ENCODE results near the gene ZNF48.
A peak's percentile ranks its signal among the peaks of the same experiment; 100 is the strongest.

ZNF48 gene

DNA sequence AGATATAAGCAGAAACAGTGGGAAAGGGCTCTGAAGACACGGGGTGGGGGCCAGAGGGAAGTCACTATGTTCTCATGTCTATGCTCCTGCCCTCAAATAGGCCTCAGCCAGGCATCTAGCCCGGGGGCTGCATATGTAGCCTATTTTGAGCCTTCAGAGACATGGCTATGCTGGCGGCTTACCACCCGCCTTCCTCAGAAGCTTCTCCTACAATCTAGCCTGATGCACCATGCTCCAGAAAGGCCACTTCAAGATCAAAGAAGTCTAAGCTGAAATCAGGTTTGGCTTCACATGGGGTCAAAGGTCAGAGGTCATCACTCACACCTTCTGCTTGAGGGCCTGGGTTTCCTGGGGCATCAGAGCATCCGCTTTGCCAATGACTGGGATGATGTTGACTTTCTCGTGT is 14.4 kb upstream of the ZNF48 start:
- no peak overlapping the region for H3K14ac ChIP-seq (ENCODE audit: low read length)
- H2AK5ac ChIP-seq (ENCODE audit: low read depth, low read length) = peak overlapping the region; percentile 71
- no peak overlapping the region for H3K4me2 ChIP-seq (ENCODE audit: insufficient read depth, low read length, poor library complexity, severe bottlenecking)
- H3K79me1 ChIP-seq (ENCODE audit: low read depth, low read length) = peaks cover 5% of the 10 kb centered on the region
- H2AFZ ChIP-seq (ENCODE audit: low read length) = no peak overlapping the region
- H2BK120ac ChIP-seq (ENCODE audit: low read depth, low read length) = no peak overlapping the region
- H3K4me3 ChIP-seq (ENCODE audit: low read length in 2 of 2) = no peak overlapping the region
- H3K9me3 ChIP-seq (replicated peaks in 1 of 2; ENCODE audit: control insufficient read depth in 2 of 2, insufficient read depth in 1 of 2, low read depth in 1 of 2, low read length in 2 of 2) = no peaks in the 10 kb centered on the region
- no peak overlapping the region for H2BK15ac ChIP-seq (ENCODE audit: low read length)
- H3K27ac ChIP-seq (replicated peaks; ENCODE audit: low read length) = peak overlapping the region; percentile 22
- no peak overlapping the region for H3K23ac ChIP-seq (ENCODE audit: low read depth, low read length, poor library complexity)
- H4K91ac ChIP-seq (ENCODE audit: low read depth, low read length, poor library complexity) = no peak overlapping the region
- peak overlapping the region; percentile 59 for H2BK5ac ChIP-seq (ENCODE audit: low read length)
- H3K4me1 ChIP-seq (ENCODE audit: control insufficient read depth in 2 of 2, insufficient read depth in 1 of 2, low read depth in 1 of 2, low read length in 2 of 2) = peaks cover 24 to 26% of the 10 kb centered on the region in 2 donors
- no peaks in the 10 kb centered on the region for H3K27me3 ChIP-seq (ENCODE audit: control insufficient read depth in 3 of 3, insufficient read depth in 3 of 3, low read depth in 1 of 3, low read length in 3 of 3)
- H3K4ac ChIP-seq (ENCODE audit: low read length) = no peak overlapping the region
- no CpG with 5 or more reads among the region's 6 CpGs for WGBS, 2 donors (ENCODE audit: extremely low coverage in 2 of 2, insufficient read length in 2 of 2, insufficient replicate concordance in 1 of 2)
- no peak overlapping the region for H3K9ac ChIP-seq (ENCODE audit: low read depth, low read length, poor library complexity)
- peak overlapping the region; percentile 4 for H4K8ac ChIP-seq (ENCODE audit: low read depth, low read length)
- H3K36me3 ChIP-seq (replicated peaks in 1 of 2; ENCODE audit: control insufficient read depth in 2 of 2, insufficient read depth in 2 of 2, low read length in 2 of 2) = peaks cover 0 to 11% of the 10 kb centered on the region in 2 donors
- no peak for DNase-seq (ENCODE audit: low spot score)
- no peak overlapping the region for H3K18ac ChIP-seq (ENCODE audit: low read length)
- H2BK12ac ChIP-seq (ENCODE audit: low read length) = no peak overlapping the region

DNA sequence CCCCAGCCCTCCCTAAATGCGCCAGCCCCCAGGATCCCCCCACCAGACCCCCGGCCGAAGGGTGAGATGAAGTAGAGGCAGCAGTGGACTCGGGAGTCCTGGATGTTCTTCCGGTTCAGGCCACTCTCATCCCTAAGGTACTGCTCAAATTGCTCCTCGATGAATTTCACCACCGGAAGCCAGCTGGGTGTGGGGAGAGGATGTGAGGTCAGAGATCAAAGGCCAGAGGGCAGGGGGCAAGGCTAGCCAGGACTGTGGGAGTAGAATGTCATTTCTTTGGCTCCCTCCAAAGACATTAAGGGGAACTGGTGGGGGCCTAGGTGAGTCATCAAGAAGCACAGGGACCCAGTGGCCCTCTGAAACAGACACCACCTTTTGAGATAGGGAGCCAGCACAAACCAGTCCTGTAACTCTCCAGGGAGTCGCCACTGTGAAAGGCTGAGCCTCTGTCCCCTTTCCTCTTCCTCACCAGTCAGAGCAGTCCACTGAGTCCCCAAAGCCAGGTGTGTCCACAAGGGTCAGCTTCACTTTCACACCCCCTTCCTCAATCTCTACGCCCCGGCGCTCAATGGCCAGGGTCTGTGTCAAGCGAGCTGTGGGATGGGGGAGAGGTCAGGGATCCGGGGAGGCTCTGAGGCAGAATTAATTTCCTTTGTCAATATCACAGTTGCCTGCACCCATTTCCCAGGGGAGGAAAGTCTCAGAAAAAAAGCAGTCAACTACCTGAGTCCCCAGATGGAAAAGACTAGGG is 13.8 kb upstream of the ZNF48 start:
- H4K91ac ChIP-seq (ENCODE audit: low read depth, low read length, poor library complexity) = no peak overlapping the region
- H2AK5ac ChIP-seq (ENCODE audit: low read depth, low read length) = peak overlapping the region; percentile 71
- no peak overlapping the region for H3K23ac ChIP-seq (ENCODE audit: low read depth, low read length, poor library complexity)
- no peak overlapping the region for H3K4me3 ChIP-seq (ENCODE audit: low read length in 2 of 2)
- no peaks in the 10 kb centered on the region for H3K27me3 ChIP-seq (ENCODE audit: control insufficient read depth in 3 of 3, insufficient read depth in 3 of 3, low read depth in 1 of 3, low read length in 3 of 3)
- no peak overlapping the region for H3K9ac ChIP-seq (ENCODE audit: low read depth, low read length, poor library complexity)
- no peak overlapping the region for H3K4ac ChIP-seq (ENCODE audit: low read length)
- peak overlapping the region; percentile 59 for H2BK5ac ChIP-seq (ENCODE audit: low read length)
- no peak overlapping the region for H4K8ac ChIP-seq (ENCODE audit: low read depth, low read length)
- WGBS, 2 donors (ENCODE audit: extremely low coverage in 2 of 2, insufficient read length in 2 of 2, insufficient replicate concordance in 1 of 2) = no CpG with 5 or more reads among the region's 13 CpGs
- H2BK120ac ChIP-seq (ENCODE audit: low read depth, low read length) = no peak overlapping the region
- H3K27ac ChIP-seq (replicated peaks; ENCODE audit: low read length) = peak overlapping the region; percentile 22
- H2BK12ac ChIP-seq (ENCODE audit: low read length) = peak overlapping the region; percentile 3
- H2AFZ ChIP-seq (ENCODE audit: low read length) = no peak overlapping the region
- H3K4me1 ChIP-seq (ENCODE audit: control insufficient read depth in 2 of 2, insufficient read depth in 1 of 2, low read depth in 1 of 2, low read length in 2 of 2) = peaks cover 21 to 24% of the 10 kb centered on the region in 2 donors
- peaks cover 5% of the 10 kb centered on the region for H3K79me1 ChIP-seq (ENCODE audit: low read depth, low read length)
- H3K9me3 ChIP-seq (replicated peaks in 1 of 2; ENCODE audit: control insufficient read depth in 2 of 2, insufficient read depth in 1 of 2, low read depth in 1 of 2, low read length in 2 of 2) = no peaks in the 10 kb centered on the region
- H3K36me3 ChIP-seq (replicated peaks in 1 of 2; ENCODE audit: control insufficient read depth in 2 of 2, insufficient read depth in 2 of 2, low read length in 2 of 2) = peaks cover 0 to 11% of the 10 kb centered on the region in 2 donors
- no peak overlapping the region for H3K14ac ChIP-seq (ENCODE audit: low read length)
- no peak overlapping the region for H3K18ac ChIP-seq (ENCODE audit: low read length)
- peak overlapping the region; percentile 33 for H2BK15ac ChIP-seq (ENCODE audit: low read length)
- no peak for DNase-seq (ENCODE audit: low spot score)
- H3K4me2 ChIP-seq (ENCODE audit: insufficient read depth, low read length, poor library complexity, severe bottlenecking) = no peak overlapping the region

DNA sequence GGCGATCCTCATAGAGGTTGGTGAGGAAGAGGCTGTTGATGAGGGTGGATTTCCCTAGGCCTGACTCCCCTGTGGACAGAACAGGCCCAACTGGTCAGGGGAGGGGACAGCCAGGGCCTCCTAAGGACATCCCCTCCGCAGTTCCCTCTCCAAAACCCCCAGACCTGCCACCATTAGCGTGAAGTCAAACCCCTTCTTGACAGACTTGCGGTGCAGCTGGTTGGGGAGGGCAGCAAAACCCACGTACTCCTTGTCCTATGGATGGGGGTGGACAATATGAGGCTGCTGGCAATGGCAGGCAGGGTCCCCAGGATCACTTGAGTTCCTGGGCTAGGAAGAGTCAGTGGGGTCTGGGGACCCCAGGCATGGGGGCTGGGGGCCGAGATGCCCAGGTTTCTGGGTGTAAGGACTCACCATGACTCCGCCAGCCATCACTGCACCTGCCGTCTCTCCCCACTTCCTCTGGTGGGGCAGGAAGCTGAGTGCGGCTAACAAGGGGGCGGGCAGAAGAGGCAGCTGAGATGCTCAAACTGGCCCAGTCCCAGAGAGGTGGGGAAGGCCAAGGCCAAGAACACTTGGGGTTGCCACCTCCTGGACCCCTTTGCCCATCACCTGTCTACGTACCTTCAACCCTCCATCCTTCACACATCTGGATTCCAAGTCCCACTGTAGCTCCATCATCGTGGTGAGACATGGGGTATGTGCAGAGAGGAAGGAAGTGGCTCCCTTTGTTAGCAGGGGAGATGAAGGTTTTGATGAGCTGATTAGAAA is 12.9 kb upstream of the ZNF48 start, which contains the start of gene SEPTIN1:
SEPTIN1 (minus strand) TSS at position 451 of the 771 bp plus-strand sequence; CDS start at position 432, 19 bp downstream.
- no peak within 1 kb of the TSS for H3K23ac ChIP-seq (ENCODE audit: low read depth, low read length, poor library complexity)
- H4K8ac ChIP-seq (ENCODE audit: low read depth, low read length) = no peak within 1 kb of the TSS
- no peak within 1 kb of the TSS for H4K91ac ChIP-seq (ENCODE audit: low read depth, low read length, poor library complexity)
- H2AFZ ChIP-seq (ENCODE audit: low read length) = no peak within 1 kb of the TSS
- peak within 1 kb of the TSS; percentile 31 for H3K14ac ChIP-seq (ENCODE audit: low read length)
- no CpG with 5 or more reads among the region's 12 CpGs for WGBS, 2 donors (ENCODE audit: extremely low coverage in 2 of 2, insufficient read length in 2 of 2, insufficient replicate concordance in 1 of 2)
- H3K4ac ChIP-seq (ENCODE audit: low read length) = no peak within 1 kb of the TSS
- no peaks in the 10 kb centered on the region for H3K27me3 ChIP-seq (ENCODE audit: control insufficient read depth in 3 of 3, insufficient read depth in 3 of 3, low read depth in 1 of 3, low read length in 3 of 3)
- no peak within 1 kb of the TSS for H3K4me3 ChIP-seq (ENCODE audit: low read length in 2 of 2)
- no peak within 1 kb of the TSS for H3K18ac ChIP-seq (ENCODE audit: low read length)
- H3K9me3 ChIP-seq (replicated peaks in 1 of 2; ENCODE audit: control insufficient read depth in 2 of 2, insufficient read depth in 1 of 2, low read depth in 1 of 2, low read length in 2 of 2) = no peaks in the 10 kb centered on the region
- no peak within 1 kb of the TSS for H2BK15ac ChIP-seq (ENCODE audit: low read length)
- H2BK12ac ChIP-seq (ENCODE audit: low read length) = peak within 1 kb of the TSS; percentile 3
- no peak within 1 kb of the TSS for H3K27ac ChIP-seq (replicated peaks; ENCODE audit: low read length)
- no peak within 1 kb of the TSS for H3K9ac ChIP-seq (ENCODE audit: low read depth, low read length, poor library complexity)
- H3K79me1 ChIP-seq (ENCODE audit: low read depth, low read length) = peaks cover 5% of the 10 kb centered on the region
- DNase-seq (ENCODE audit: low spot score) = no peak
- peaks cover 17 to 20% of the 10 kb centered on the region in 2 donors for H3K4me1 ChIP-seq (ENCODE audit: control insufficient read depth in 2 of 2, insufficient read depth in 1 of 2, low read depth in 1 of 2, low read length in 2 of 2)
- peak within 1 kb of the TSS; percentile 71 for H2AK5ac ChIP-seq (ENCODE audit: low read depth, low read length)
- H3K4me2 ChIP-seq (ENCODE audit: insufficient read depth, low read length, poor library complexity, severe bottlenecking) = no peak within 1 kb of the TSS
- H2BK5ac ChIP-seq (ENCODE audit: low read length) = peak within 1 kb of the TSS; percentile 59
- peaks cover 0 to 11% of the 10 kb centered on the region in 2 donors for H3K36me3 ChIP-seq (replicated peaks in 1 of 2; ENCODE audit: control insufficient read depth in 2 of 2, insufficient read depth in 2 of 2, low read length in 2 of 2)
- no peak within 1 kb of the TSS for H2BK120ac ChIP-seq (ENCODE audit: low read depth, low read length)

DNA sequence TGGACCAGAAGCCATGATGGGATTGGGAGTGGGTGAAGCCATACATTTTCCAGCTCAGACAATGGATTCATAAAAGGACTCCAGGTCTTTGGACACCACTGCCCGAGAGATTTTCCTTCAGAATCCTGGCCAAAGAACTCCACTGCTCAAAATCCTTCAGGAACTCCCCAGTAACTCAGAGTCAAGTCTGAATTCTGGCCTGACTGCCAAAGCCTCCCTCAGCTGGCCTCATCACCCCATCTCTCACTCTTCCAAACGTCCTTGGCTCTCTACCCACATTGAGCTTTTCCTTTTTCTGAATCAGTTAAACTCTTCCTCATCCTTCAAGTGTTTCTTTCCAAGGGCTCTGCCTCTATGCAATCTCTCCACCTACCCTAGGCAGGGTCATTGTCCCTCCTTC is 11.7 kb upstream of the ZNF48 start:
- Histone ChIP-seq H3K27me3 (ENCODE audit: control insufficient read depth in 3 of 3, insufficient read depth in 3 of 3, low read depth in 1 of 3, low read length in 3 of 3) (no peaks in the 10 kb centered on the region), H3K79me1 (ENCODE audit: low read depth, low read length) (peaks cover 4% of the 10 kb centered on the region), H2BK12ac (ENCODE audit: low read length) (no peak overlapping the region), H3K4me3 (ENCODE audit: low read length in 2 of 2) (no peak overlapping the region), H3K4ac (ENCODE audit: low read length) (no peak overlapping the region), H2BK5ac (ENCODE audit: low read length) (no peak overlapping the region), H3K4me2 (ENCODE audit: insufficient read depth, low read length, poor library complexity, severe bottlenecking) (no peak overlapping the region), H3K23ac (ENCODE audit: low read depth, low read length, poor library complexity) (no peak overlapping the region), H3K9me3 (replicated peaks in 1 of 2; ENCODE audit: control insufficient read depth in 2 of 2, insufficient read depth in 1 of 2, low read depth in 1 of 2, low read length in 2 of 2) (no peaks in the 10 kb centered on the region), H2BK120ac (ENCODE audit: low read depth, low read length) (no peak overlapping the region), H3K27ac (replicated peaks; ENCODE audit: low read length) (no peak overlapping the region), H3K4me1 (ENCODE audit: control insufficient read depth in 2 of 2, insufficient read depth in 1 of 2, low read depth in 1 of 2, low read length in 2 of 2) (peaks cover 15 to 16% of the 10 kb centered on the region in 2 donors), H4K91ac (ENCODE audit: low read depth, low read length, poor library complexity) (no peak overlapping the region), H4K8ac (ENCODE audit: low read depth, low read length) (no peak overlapping the region), H2BK15ac (ENCODE audit: low read length) (no peak overlapping the region), H2AK5ac (ENCODE audit: low read depth, low read length) (no peak overlapping the region), H3K14ac (ENCODE audit: low read length) (no peak overlapping the region), H3K36me3 (replicated peaks in 1 of 2; ENCODE audit: control insufficient read depth in 2 of 2, insufficient read depth in 2 of 2, low read length in 2 of 2) (peaks cover 0 to 11% of the 10 kb centered on the region in 2 donors), H3K18ac (ENCODE audit: low read length) (no peak overlapping the region), H2AFZ (ENCODE audit: low read length) (no peak overlapping the region), H3K9ac (ENCODE audit: low read depth, low read length, poor library complexity) (no peak overlapping the region)
- WGBS, 2 donors (ENCODE audit: extremely low coverage in 2 of 2, insufficient read length in 2 of 2, insufficient replicate concordance in 1 of 2) = no CpG with 5 or more reads among the region's 2 CpGs
- DNase-seq (ENCODE audit: low spot score) = no peak
